Endothelial cell of umbilical vein (primary cell): ENCODE data around the gene FUT9. TPM values are rescaled to one million over a fixed set of nuclear protein-coding genes. Genes with fewer than 3 reads are reported as not detected.

Experiments
- BruUV-seq: library from RNA; stranded (reverse); fragments of 400-500 nt; replicated peaks from 2 replicates; lab custom pipeline; 2021; lab: Mats Ljungman, UMichigan
- CTCF ChIA-PET: fragments of 300-600, 350-600 bp; sonication (Branson Sonifier 250); formaldehyde crosslinking; loops from one replicate; lab custom pipeline; 2021; ENCODE audit warnings: antibody characterized with exemption, inconsistent platforms; lab: Charles Lee
- POLR2A ChIA-PET: fragments of 300-600, 350-600 bp; sonication (Branson Sonifier 250); formaldehyde crosslinking; loops from one replicate; lab custom pipeline; 2021; ENCODE audit warnings: antibody characterized with exemption, inconsistent platforms; lab: Charles Lee
- DNase-seq: peaks from one replicate; pipeline ENCODE4 v3.0.0-alpha.2; 2011; ENCODE audit warnings: low read depth, low spot score
- FAIRE-seq: peaks from 2 replicates; lab custom pipeline; 2011; peaks lifted over from hg19 to GRCh38; lab: Jason Lieb, UNC
- H2AFZ ChIP-seq: 2 replicates; pipeline ENCODE4 v1.6.0; 2012; ENCODE audit warnings: low read depth, low read length, control low read depth, inconsistent platforms
- H3K27ac ChIP-seq: 2 replicates; pipeline ENCODE4 v1.5.1; 2011; ENCODE audit warnings: low read depth, mild to moderate bottlenecking, control low read depth, low read length, moderate library complexity; ENCODE audit not compliant: insufficient read depth
- H3K27me3 ChIP-seq, 2 experiments: 2 replicates each; pipeline versions ENCODE4 v1.6.0 to v1.6.1; 2011; ENCODE audit warnings: low read length in 2 of 2, mixed read lengths in 1 of 2; ENCODE audit not compliant: control insufficient read depth in 2 of 2, insufficient read depth in 2 of 2
- H3K36me3 ChIP-seq, 2 experiments: 2 replicates in 1 of 2; 3 replicates in 1 of 2; pipeline ENCODE4 v1.5.1; 2011; ENCODE audit warnings: low read length in 2 of 2, mild to moderate bottlenecking in 1 of 2, moderate library complexity in 1 of 2; ENCODE audit not compliant: control insufficient read depth in 2 of 2, insufficient read depth in 2 of 2; ENCODE audit errors: extremely low read depth in 1 of 2
- H3K4me1 ChIP-seq: 3 replicates; pipeline ENCODE4 v1.5.1; 2011; ENCODE audit warnings: mild to moderate bottlenecking, low read length; ENCODE audit not compliant: control insufficient read depth, insufficient read depth; ENCODE audit errors: extremely low read depth
- H3K4me2 ChIP-seq: 2 replicates; pipeline ENCODE4 v1.6.1; 2011; ENCODE audit warnings: low read length, control low read depth, mixed read lengths; ENCODE audit not compliant: insufficient read depth
- H3K4me3 ChIP-seq, 3 experiments: fragments of 200-600 bp in 1 of 3; sonication (generic), shearing (Covaris generic) in 1 of 3; replicated peaks in 1 of 3; 2 replicates each; pipeline ENCODE4 v1.5.1; 2011 to 2016; ENCODE audit warnings: control low read depth in 3 of 3, low read length in 3 of 3, mild to moderate bottlenecking in 2 of 3, inconsistent platforms in 1 of 3, low read depth in 1 of 3, moderate library complexity in 1 of 3; ENCODE audit not compliant: insufficient read depth in 1 of 3
- H3K79me2 ChIP-seq: 2 replicates; pipeline ENCODE4 v1.6.0; 2012; ENCODE audit warnings: low read length, inconsistent platforms; ENCODE audit not compliant: control insufficient read depth, insufficient read depth
- H3K9ac ChIP-seq: replicated peaks from 2 replicates; pipeline ENCODE3; 2011; ENCODE audit warnings: low read length, control low read depth; ENCODE audit not compliant: insufficient read depth; ENCODE audit errors: extremely low read depth
- H3K9me1 ChIP-seq: replicated peaks from 3 replicates; pipeline ENCODE4 v1.6.0; 2011; ENCODE audit warnings: mild to moderate bottlenecking, low read length; ENCODE audit not compliant: control insufficient read depth, insufficient read depth; ENCODE audit errors: extremely low read depth
- H3K9me3 ChIP-seq: replicated peaks from 2 replicates; pipeline ENCODE4 v1.5.1; 2012; ENCODE audit warnings: low read length, inconsistent platforms; ENCODE audit not compliant: control insufficient read depth, insufficient read depth
- H4K20me1 ChIP-seq: replicated peaks from 2 replicates; pipeline ENCODE3; 2011; ENCODE audit warnings: mild to moderate bottlenecking, low read length; ENCODE audit not compliant: control insufficient read depth, insufficient read depth; ENCODE audit errors: extremely low read depth
- FOS ChIP-seq: IDR thresholded peaks from 2 replicates; pipeline ENCODE4 v1.6.1; 2011; ENCODE audit warnings: mild to moderate bottlenecking, low read length, moderate library complexity, borderline replicate concordance; ENCODE audit not compliant: insufficient read depth
- GATA2 ChIP-seq: IDR thresholded peaks from 2 replicates; pipeline ENCODE4 v1.7.0; 2011; ENCODE audit warnings: low read depth, mild to moderate bottlenecking, moderate library complexity, mixed read lengths, low read length; ENCODE audit not compliant: insufficient read length, insufficient read depth
- JUN ChIP-seq: IDR thresholded peaks from 2 replicates; pipeline ENCODE4 v1.6.1; 2011; ENCODE audit warnings: borderline replicate concordance, low read depth; ENCODE audit not compliant: insufficient read length, insufficient read depth
- POLR2A ChIP-seq: IDR thresholded peaks from 2 replicates; pipeline ENCODE4 v1.6.1; 2012; ENCODE audit warnings: low read depth, mild to moderate bottlenecking, control low read depth, low read length
- POLR2AphosphoS5 ChIP-seq: IDR thresholded peaks from 2 replicates; pipeline ENCODE4 v1.6.1; 2012; ENCODE audit warnings: low read depth, mild to moderate bottlenecking, control low read depth, low read length, moderate library complexity; ENCODE audit not compliant: insufficient read depth
- dilution Hi-C: fragments of 300-500 bp; cut with MboI; formaldehyde crosslinking; loops from one replicate; pipeline ENCODE4 v1.15.0; 2019; ENCODE audit warnings: low sequenced_read_pairs; ENCODE audit not compliant: extremely low pct_ligation_motif_present
- intact Hi-C: fragments of 100-400 bp; cut with micrococcal nuclease; formaldehyde crosslinking; loops from one replicate; pipeline ENCODE4 v1.10.0; 2022
- polyA plus RNA-seq, 4 experiments: library from polyadenylated mRNA; depleted of rRNA in 3 of 4; stranded (reverse) in 3 of 4; unstranded in 1 of 4; fragments of >200 nt; gene quantifications; 2 replicates each; pipeline versions ENCODE4 v1.2.1 to v1.2.3, GENCODE V29; 2011 to 2012; ENCODE audit warnings: missing spikeins in 1 of 4
- total RNA-seq: library from RNA; stranded (reverse); gene quantifications from 2 replicates; pipeline ENCODE4 v1.2.3, GENCODE V29; 2021

Gene FUT9
- total and polyA plus RNA-seq, 2 donors (not counting 3 experiments of a cell fraction or from before 2014, with no cell fraction given): not detected

DNA sequence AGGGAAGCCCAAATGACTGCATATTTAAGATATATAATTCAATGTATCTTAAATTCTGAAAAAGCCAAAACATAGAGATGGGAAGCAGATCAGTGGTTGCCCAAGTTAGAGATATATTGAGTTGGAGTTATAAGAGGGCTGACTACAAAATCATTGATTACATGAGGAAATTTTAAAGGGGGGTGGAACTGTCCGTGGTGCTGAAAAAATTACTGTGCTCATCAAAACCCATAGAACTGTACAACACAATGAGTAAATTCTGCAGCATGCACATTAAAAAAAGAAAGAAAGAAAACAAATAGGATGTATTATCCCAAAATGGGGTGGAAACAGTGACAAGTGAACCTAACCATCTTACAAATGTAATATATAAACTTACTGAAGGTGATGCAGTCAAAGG lies 100.9 kb downstream of the FUT9 start:
- no peak for TF ChIP-seq POLR2A
- TF ChIP-seq GATA2: no peak
- no peak for TF ChIP-seq JUN
- no peak for TF ChIP-seq POLR2AphosphoS5
- dilution Hi-C loops: no loop called here
- Histone ChIP-seq H3K4me3 (no peak overlapping the region), H3K27me3 (no peaks in the 10 kb centered on the region), H3K4me1 (no peaks in the 10 kb centered on the region), H4K20me1 (no peaks in the 10 kb centered on the region), H3K9me3 (no peaks in the 10 kb centered on the region), H2AFZ (no peak overlapping the region), H3K27ac (no peak overlapping the region), H3K9me1 (no peaks in the 10 kb centered on the region), H3K36me3 (no peaks in the 10 kb centered on the region), H3K9ac (no peak overlapping the region), H3K4me2 (no peak overlapping the region), H3K79me2 (no peaks in the 10 kb centered on the region)
- FAIRE-seq (no peak), DNase-seq (no peak)
- POLR2A ChIA-PET: no interaction called here
- CTCF ChIA-PET: no interaction called here
- no TSS peak for BruUV-seq
- intact Hi-C loops: no loop called here

DNA sequence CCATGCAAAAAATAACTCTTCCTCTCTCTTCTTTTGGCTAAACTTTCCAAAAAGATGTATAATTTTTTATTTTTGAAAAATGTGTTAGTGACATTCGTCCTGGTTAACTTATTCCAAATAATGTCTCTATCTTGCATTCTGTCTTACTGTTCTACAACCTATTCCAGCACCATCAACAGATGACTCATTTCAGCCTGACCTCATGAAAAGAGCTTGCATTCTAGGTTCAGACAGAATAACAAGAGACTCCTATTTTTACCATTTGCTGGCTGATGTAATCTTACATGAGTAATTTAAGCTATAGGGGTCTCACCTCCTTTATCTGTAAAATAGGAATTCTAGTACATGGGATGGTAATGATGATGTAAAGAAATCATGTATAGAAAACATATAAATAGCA lies 109.0 kb downstream of the FUT9 start:
- ChIA-PET POLR2A (no interaction called here), CTCF (no interaction called here)
- Histone ChIP-seq H3K9ac (no peak overlapping the region), H3K9me3 (peaks cover 2% of the 10 kb centered on the region), H3K79me2 (no peaks in the 10 kb centered on the region), H3K4me3 (no peak overlapping the region), H3K9me1 (no peaks in the 10 kb centered on the region), H2AFZ (no peak overlapping the region), H3K4me2 (no peak overlapping the region), H3K4me1 (no peaks in the 10 kb centered on the region), H3K36me3 (no peaks in the 10 kb centered on the region), H3K27ac (no peak overlapping the region), H4K20me1 (no peaks in the 10 kb centered on the region), H3K27me3 (no peaks in the 10 kb centered on the region)
- no peak for FAIRE-seq
- intact Hi-C loops: no loop called here
- no TSS peak for BruUV-seq
- DNase-seq: no peak
- dilution Hi-C loops: no loop called here
- TF ChIP-seq FOS (no peak), GATA2 (no peak)
